Heart left ventricle (tissue), 16 donors: Measurements from ENCODE around the gene DNAJC8. TPM values are rescaled to one million over a fixed set of nuclear protein-coding genes. Genes with fewer than 3 reads are reported as not detected.

Experiments
- ATAC-seq, 4 donors: fragments of 200-7000 bp; cut with Tn5 transposase; one replicate each; pipeline ENCODE4 v1.9.1; 2020 to 2022; ENCODE audit warnings: moderate library complexity in 4 of 4, mild to moderate bottlenecking in 3 of 4, moderate number of reproducible peaks in 1 of 4
- DNase-seq, 5 donors: peaks; one replicate each; pipeline ENCODE4 v3.0.0-alpha.2; 2020
- H3K27ac ChIP-seq, 12 donors: fragments of 200-600 bp; sonication (generic) in 4 of 12; one replicate each; pipeline versions ENCODE4 v1.5.0 to v1.8.0; 2016 to 2022; ENCODE audit warnings: mild to moderate bottlenecking in 2 of 12
- H3K27me3 ChIP-seq, 9 donors: fragments of 200-600 bp; sonication (generic) in 2 of 9; one replicate each; pipeline versions ENCODE4 v1.5.1 to v1.8.0; 2016 to 2022; ENCODE audit warnings: mild to moderate bottlenecking in 3 of 9
- H3K36me3 ChIP-seq, 9 donors: fragments of 200-600 bp; sonication (generic) in 2 of 9; one replicate each; pipeline versions ENCODE4 v1.5.0 to v1.8.0; 2018 to 2022; ENCODE audit warnings: mild to moderate bottlenecking in 2 of 9
- H3K4me1 ChIP-seq, 12 donors: fragments of 200-600 bp; sonication (generic) in 4 of 12; one replicate each; pipeline versions ENCODE4 v1.5.0 to v1.8.0; 2016 to 2022; ENCODE audit warnings: mild to moderate bottlenecking in 3 of 12
- H3K4me3 ChIP-seq, 12 donors: fragments of 200-600 bp; sonication (generic) in 4 of 12; one replicate each; pipeline versions ENCODE4 v1.5.0 to v1.8.0; 2017 to 2022; ENCODE audit warnings: mild to moderate bottlenecking in 9 of 12, moderate library complexity in 4 of 12
- H3K9me3 ChIP-seq, 12 donors: fragments of 200-600 bp; sonication (generic) in 4 of 12; one replicate each; pipeline versions ENCODE4 v1.5.0 to v1.8.0; 2016 to 2022; ENCODE audit warnings: mild to moderate bottlenecking in 1 of 12
- CTCF ChIP-seq, 12 donors: fragments of 200-600 bp; sonication (generic) in 4 of 12; IDR thresholded peaks; one replicate each; pipeline versions ENCODE4 v1.5.0 to v1.8.0; 2018 to 2022; ENCODE audit warnings: antibody characterized with exemption in 12 of 12, mild to moderate bottlenecking in 5 of 12
- POLR2A ChIP-seq, 2 donors: fragments of 450-650 bp; IDR thresholded peaks; one replicate each; pipeline ENCODE4 v1.6.1; 2017; ENCODE audit warnings: antibody characterized with exemption in 2 of 2, mild to moderate bottlenecking in 2 of 2, moderate library complexity in 2 of 2
- WGBS, 4 donors: extraction: QIAGEN DNeasy Blood & Tissue Kit in 2 of 4; methylation state at CpG; one replicate each; pipeline versions ENCODE4 v1.1.5 to v1.1.7; 2013 to 2018; 5-methylcytosine and 5-hydroxymethylcytosine counted together
- intact Hi-C, 10 donors: fragments of 100-400 bp; cut with DNase I; formaldehyde crosslinking; loops; one replicate each; pipeline versions ENCODE4 v1.11.1 to v1.14.2; 2022
- polyA plus RNA-seq, 2 donors: library from polyadenylated mRNA; stranded (reverse); fragments of 200-250 nt; gene quantifications; one replicate each; pipeline ENCODE4 v1.2.3, GENCODE V29; 2013
- total RNA-seq, 9 donors: library from RNA; depleted of rRNA in 2 of 9; stranded (reverse); fragments of >200 nt in 2 of 9; fragmentation: NEBNext Ultra II Directional in 3 of 9; extraction: Animal tissue kit (Norgen Biotek cat#: 25700) in 3 of 9; gene quantifications; one replicate each; pipeline versions ENCODE4 v1.1.0 to v1.2.4, GENCODE V29; 2016 to 2023
- donor health status: ischemic (EF 13 %, LVEDD 7.1; RV severe dilation, severe dysfunction).
- donor health status: healthy with polysubstance abuse.
- donor health status: DM: no; HTN: yes; CAD: no.
- donor health status: DM: no; HTN: no; CAD: no.
- donor health status: ischemic (EF 25% LVEDD 6.9; RV normal size, moderate dysfunction).
- donor health status: ischemic (EF 25% LVEDD 5.7; RV mildly dilated, moderate dysfunction).
- donor health status: healthy.
- donor health status: DM: yes; HTN: yes; CAD: no.
- donor health status: ischemic (EF 35%, LVEDD 5.7; RV mildly dilated, moderate dysfunction).
- donor health status: nonischemic (EF 11% LVEDD 7.7; RV severe dilation, severe dysfunction).
- donor health status: DM: yes; HTN: yes; CAD: no.
- donor health status: PGD.
- donor health status: ischemic (EF 29% LVEDD 5.4; RV normal size, mild dysfunction).
- donor health status: nonischemic (EF 23%, LVEDD 6.1; RV moderate dilation, normal function).

Gene DNAJC8
- total and polyA plus RNA-seq, 11 donors: 47.1 to 84.9 (median 58.4) TPM

- TF ChIP-seq POLR2A (IDR thresholded peaks at IDR 0.05) (no peak), CTCF (IDR thresholded peaks at IDR 0.05) (no peak)
- Histone ChIP-seq H3K4me1 (peaks cover 0 to 76% (median 7%) of the 10 kb centered on the region in 12 donors), H3K9me3 (peaks cover 0 to 7% (median 0%) of the 10 kb centered on the region in 12 donors), H3K27ac (peak overlapping the region in 1 of 12 donors; percentile 87), H3K27me3 (no peaks in the 10 kb centered on the region), H3K4me3 (no peak overlapping the region), H3K36me3 (no peaks in the 10 kb centered on the region)
- 93 to 95% (median 95%) methylated on average over 5 to 7 of the region's 7 CpGs for WGBS, 4 donors
- intact Hi-C loops: no loop called here
- DNase-seq: no peak
- ATAC-seq: no peak
These were observed 70.7 kb downstream of the DNAJC8 start for GRCh38 chr1:28162151-28162550.

GRCh38 chr1:28161751-28162150 is 71.1 kb downstream of the DNAJC8 start:
- H3K4me1 ChIP-seq: peaks cover 0 to 80% (median 7%) of the 10 kb centered on the region in 12 donors
- H3K27ac ChIP-seq: peak overlapping the region in 8 of 12 donors; percentile 8 to 87 (median 42)
- H3K9me3 ChIP-seq: peaks cover 0 to 7% (median 0%) of the 10 kb centered on the region in 12 donors
- TF ChIP-seq CTCF (IDR thresholded peaks at IDR 0.05) (no peak), POLR2A (IDR thresholded peaks at IDR 0.05) (no peak)
- no peaks in the 10 kb centered on the region for H3K36me3 ChIP-seq
- WGBS, 4 donors: 92 to 96% (median 93%) methylated on average over 3 of the region's 3 CpGs
- no peaks in the 10 kb centered on the region for H3K27me3 ChIP-seq
- intact Hi-C loops: no loop called here
- DNase-seq (no peak), ATAC-seq (no peak)
- H3K4me3 ChIP-seq: no peak overlapping the region

GRCh38 chr1:28160782-28161266 is 72.0 kb downstream of the DNAJC8 start:
- peaks cover 0 to 3% (median 0%) of the 10 kb centered on the region in 12 donors for H3K9me3 ChIP-seq
- peaks cover 0 to 89% (median 7%) of the 10 kb centered on the region in 12 donors for H3K4me1 ChIP-seq
- peak overlapping the region in 9 of 12 donors; percentile 7 to 87 (median 65) for H3K27ac ChIP-seq
- ATAC-seq (peak; percentile 47 to 87 (median 78)), DNase-seq (peak in 1 of 5 donors; percentile 51)
- no peak for TF ChIP-seq POLR2A (IDR thresholded peaks at IDR 0.05)
- no peak for TF ChIP-seq CTCF (IDR thresholded peaks at IDR 0.05)
- no peaks in the 10 kb centered on the region for H3K27me3 ChIP-seq
- no peaks in the 10 kb centered on the region for H3K36me3 ChIP-seq
- WGBS, 4 donors: 55 to 72% (median 68%) methylated on average over 5 of the region's 5 CpGs
- intact Hi-C loops: no loop called here
- H3K4me3 ChIP-seq: no peak overlapping the region

- Histone ChIP-seq H3K27ac (peak overlapping the region in 3 of 12 donors; percentile 65 to 87 (median 67)), H3K4me1 (peaks cover 0 to 95% (median 7%) of the 10 kb centered on the region in 12 donors), H3K9me3 (no peaks in the 10 kb centered on the region), H3K4me3 (no peak overlapping the region), H3K36me3 (peaks cover 0 to 6% (median 0%) of the 10 kb centered on the region in 9 donors), H3K27me3 (no peaks in the 10 kb centered on the region)
- no peak for TF ChIP-seq POLR2A (IDR thresholded peaks at IDR 0.05)
- no peak for TF ChIP-seq CTCF (IDR thresholded peaks at IDR 0.05)
- DNase-seq (no peak), ATAC-seq (no peak)
- 87 to 95% (median 92%) methylated on average over 7 of the region's 7 CpGs for WGBS, 4 donors
- intact Hi-C loops: no loop called here
These were observed 73.1 kb downstream of the DNAJC8 start for GRCh38 chr1:28159680-28160079.
